ENCODE results near the gene DPP6.

The DPP6 gene

GRCh38 chr7:154840086-154840485 lies 787.9 kb downstream of the DPP6 start:
- DNase-seq, result no peak

GRCh38 chr7:154841731-154842331 lies 789.6 kb downstream of the DPP6 start:
- no peak for DNase-seq

- DNase-seq, result no peak
Measured at GRCh38 chr7:154842591-154842990, 790.4 kb downstream of the DPP6 start.

GRCh38 chr7:154843670-154844237 lies 791.6 kb downstream of the DPP6 start:
- no peak for DNase-seq

- no peak for DNase-seq
Measured at GRCh38 chr7:154844499-154844898, 792.3 kb downstream of the DPP6 start.

- no peak for DNase-seq
Measured at GRCh38 chr7:154844955-154845354, 792.8 kb downstream of the DPP6 start.

- DNase-seq, result no peak
Measured at GRCh38 chr7:154848464-154848863, 796.3 kb downstream of the DPP6 start.

- no peak for DNase-seq
Measured at GRCh38 chr7:154852205-154852604, 800.0 kb downstream of the DPP6 start.

- no peak for DNase-seq
Measured at GRCh38 chr7:154853063-154853726, 801.0 kb downstream of the DPP6 start.

- DNase-seq, result no peak
Measured at GRCh38 chr7:154853727-154854095, 801.5 kb downstream of the DPP6 start.

- DNase-seq, result no peak
Measured at GRCh38 chr7:154854836-154855235, 802.6 kb downstream of the DPP6 start.

- no peak for DNase-seq
Measured at GRCh38 chr7:154855366-154855765, 803.2 kb downstream of the DPP6 start.

GRCh38 chr7:154856733-154857132 lies 804.5 kb downstream of the DPP6 start:
- no peak for DNase-seq

- DNase-seq, result no peak
Measured at GRCh38 chr7:154857240-154857639, 805.0 kb downstream of the DPP6 start.

- DNase-seq, result no peak
Measured at GRCh38 chr7:154857728-154858681, 805.8 kb downstream of the DPP6 start.

GRCh38 chr7:154858836-154859537 lies 806.8 kb downstream of the DPP6 start:
- no peak for DNase-seq

GRCh38 chr7:154859747-154860620 lies 807.8 kb downstream of the DPP6 start:
- DNase-seq, result no peak

GRCh38 chr7:154860621-154861375 lies 808.6 kb downstream of the DPP6 start:
- DNase-seq, result no peak

- DNase-seq, result no peak
Measured at GRCh38 chr7:154861589-154861988, 809.4 kb downstream of the DPP6 start.

GRCh38 chr7:154862153-154862791 lies 810.1 kb downstream of the DPP6 start:
- no peak for DNase-seq
